ENCODE results near the gene NIT1. TPM values are rescaled to one million over a fixed set of nuclear protein-coding genes. Genes with fewer than 3 reads are reported as not detected.
"Not testable (repeated sequence)": the region's sequence is repeated elsewhere in the genome, so short reads cannot be mapped to it uniquely, and the experiment has no call there.

Gene NIT1
- total RNA-seq, 1 donor from 2014 or later: 34.2 TPM

DNA sequence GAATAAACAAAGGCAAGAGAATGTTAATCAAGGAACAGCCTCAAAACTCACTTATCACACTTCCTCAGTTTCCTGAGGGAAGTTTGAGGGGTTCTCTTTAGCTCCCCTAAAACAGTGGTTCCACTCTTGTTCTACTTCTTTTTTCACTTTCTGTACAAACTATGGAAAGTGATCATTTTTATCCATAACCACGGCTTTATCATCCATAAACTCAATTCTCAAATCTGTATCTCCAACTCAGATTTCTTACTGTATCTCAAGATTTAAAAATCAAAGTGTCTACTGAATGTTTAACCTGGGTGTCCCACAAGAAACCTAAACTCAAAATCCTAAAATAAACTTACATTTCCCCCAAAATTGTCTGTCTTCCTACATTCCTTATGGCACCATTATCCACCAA, 4.0 kb upstream of the NIT1 start:
- no peak for DNase-seq (ENCODE audit: low read depth)
- TF ChIP-seq, protein P1, sequence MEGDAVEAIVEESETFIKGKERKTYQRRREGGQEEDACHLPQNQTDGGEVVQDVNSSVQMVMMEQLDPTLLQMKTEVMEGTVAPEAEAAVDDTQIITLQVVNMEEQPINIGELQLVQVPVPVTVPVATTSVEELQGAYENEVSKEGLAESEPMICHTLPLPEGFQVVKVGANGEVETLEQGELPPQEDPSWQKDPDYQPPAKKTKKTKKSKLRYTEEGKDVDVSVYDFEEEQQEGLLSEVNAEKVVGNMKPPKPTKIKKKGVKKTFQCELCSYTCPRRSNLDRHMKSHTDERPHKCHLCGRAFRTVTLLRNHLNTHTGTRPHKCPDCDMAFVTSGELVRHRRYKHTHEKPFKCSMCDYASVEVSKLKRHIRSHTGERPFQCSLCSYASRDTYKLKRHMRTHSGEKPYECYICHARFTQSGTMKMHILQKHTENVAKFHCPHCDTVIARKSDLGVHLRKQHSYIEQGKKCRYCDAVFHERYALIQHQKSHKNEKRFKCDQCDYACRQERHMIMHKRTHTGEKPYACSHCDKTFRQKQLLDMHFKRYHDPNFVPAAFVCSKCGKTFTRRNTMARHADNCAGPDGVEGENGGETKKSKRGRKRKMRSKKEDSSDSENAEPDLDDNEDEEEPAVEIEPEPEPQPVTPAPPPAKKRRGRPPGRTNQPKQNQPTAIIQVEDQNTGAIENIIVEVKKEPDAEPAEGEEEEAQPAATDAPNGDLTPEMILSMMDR (conservative IDR thresholded peaks at IDR 0.05; ENCODE audit: low read depth, low read length): no peak
- no peak overlapping the region for H3K4me3 ChIP-seq (ENCODE audit: low read depth, low read length)

DNA sequence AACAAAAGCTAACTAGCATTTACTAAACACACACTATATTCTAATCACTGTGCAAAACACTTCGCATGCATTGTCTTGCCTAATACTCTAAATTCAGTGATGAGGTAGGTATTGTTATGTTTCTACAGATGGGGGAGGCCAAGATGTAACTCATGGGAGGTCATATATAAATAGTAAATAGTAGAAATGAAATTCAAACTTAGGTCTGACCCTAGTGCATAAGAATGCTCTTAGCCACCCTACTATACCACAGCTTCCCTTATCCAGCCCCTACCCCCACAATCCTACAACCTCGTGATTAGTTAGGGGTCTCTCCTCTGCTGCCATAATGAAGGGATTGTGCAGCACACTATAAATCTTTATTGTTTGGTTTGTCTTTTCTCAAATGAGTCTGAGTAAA, 3.3 kb upstream of the NIT1 start:
- no peak overlapping the region for H3K4me3 ChIP-seq (ENCODE audit: low read depth, low read length)
- TF ChIP-seq, protein P1 (conservative IDR thresholded peaks at IDR 0.05; ENCODE audit: low read depth, low read length): no peak
- no peak for DNase-seq (ENCODE audit: low read depth)

DNA sequence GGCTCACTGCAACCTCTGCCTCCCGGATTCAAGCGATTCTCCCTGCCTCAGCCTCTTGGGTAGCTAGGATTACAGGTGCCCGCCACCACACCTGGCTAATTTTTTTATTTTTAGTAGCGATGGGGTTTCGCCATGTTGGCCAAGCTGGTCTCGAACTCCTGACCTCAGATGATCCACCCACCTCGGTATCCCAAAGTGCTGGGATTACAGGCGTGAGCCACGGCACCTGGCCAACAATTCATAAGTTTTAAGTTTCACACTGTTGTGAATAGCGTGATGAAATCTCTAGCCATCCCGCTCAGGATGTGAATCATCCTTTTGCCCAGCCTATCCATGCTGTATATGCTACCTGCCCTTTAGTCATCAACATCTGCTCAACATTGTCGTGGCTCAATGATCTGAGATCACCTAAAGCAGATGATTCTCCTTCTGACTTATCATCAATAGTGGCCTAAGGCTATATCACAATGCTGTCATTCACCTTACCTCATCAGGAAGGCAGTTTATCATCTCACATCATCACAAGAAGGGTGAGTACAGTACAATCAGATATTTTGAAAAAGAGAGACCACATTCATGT, 2.7 kb upstream of the NIT1 start:
- TF ChIP-seq, protein P1 (conservative IDR thresholded peaks at IDR 0.05; ENCODE audit: low read depth, low read length): no peak
- DNase-seq (ENCODE audit: low read depth): peak; percentile 86
- no peak overlapping the region for H3K4me3 ChIP-seq (ENCODE audit: low read depth, low read length)

DNA sequence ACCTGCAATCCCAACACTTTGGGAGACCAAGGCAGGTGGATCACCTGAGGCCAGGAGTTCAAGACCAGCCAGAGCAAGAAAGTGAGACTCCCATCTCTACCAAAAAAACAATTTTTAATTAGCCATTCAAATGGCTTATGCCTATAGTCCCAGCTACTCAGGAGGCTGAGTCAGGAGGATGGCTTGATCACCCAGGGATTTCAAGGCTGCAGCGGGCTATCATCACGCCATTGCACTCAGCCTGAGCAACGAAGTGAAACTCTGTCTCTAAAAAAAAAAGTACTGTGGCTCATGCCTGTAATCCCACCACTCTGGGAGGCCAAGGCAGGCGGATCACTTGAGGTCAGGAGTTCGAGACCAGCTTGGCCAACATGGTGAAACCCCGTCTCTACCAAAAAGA, 1.9 kb upstream of the NIT1 start:
- not testable (repeated sequence) for H3K4me3 ChIP-seq (ENCODE audit: low read depth, low read length); DNase-seq (ENCODE audit: low read depth)

DNA sequence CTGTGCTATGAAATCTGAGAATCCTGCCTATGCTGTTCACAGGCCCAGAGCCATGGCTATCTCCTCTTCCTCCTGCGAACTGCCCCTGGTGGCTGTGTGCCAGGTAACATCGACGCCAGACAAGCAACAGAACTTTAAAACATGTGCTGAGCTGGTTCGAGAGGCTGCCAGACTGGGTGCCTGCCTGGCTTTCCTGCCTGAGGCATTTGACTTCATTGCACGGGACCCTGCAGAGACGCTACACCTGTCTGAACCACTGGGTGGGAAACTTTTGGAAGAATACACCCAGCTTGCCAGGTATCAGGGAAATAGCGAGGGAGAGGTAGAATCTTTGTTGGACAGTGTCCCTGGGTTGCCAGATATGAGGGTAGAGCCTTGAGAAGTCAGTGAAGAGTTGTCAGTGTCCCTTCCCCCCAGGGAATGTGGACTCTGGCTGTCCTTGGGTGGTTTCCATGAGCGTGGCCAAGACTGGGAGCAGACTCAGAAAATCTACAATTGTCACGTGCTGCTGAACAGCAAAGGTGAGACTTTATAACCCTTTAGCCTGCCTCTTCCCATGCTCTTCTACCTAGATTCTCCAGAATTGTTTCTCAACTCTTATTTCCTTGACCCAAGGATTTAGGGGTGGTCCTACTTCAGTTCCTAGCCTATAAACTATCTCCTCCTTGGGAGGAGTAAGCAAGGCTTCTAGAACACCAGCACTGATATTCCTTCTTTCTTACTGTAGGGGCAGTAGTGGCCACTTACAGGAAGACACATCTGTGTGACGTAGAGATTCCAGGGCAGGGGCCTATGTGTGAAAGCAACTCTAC, 1.4 kb downstream of the NIT1 start:
- DNase-seq (ENCODE audit: low read depth): peak; percentile 71
- TF ChIP-seq, protein P1 (conservative IDR thresholded peaks at IDR 0.05; ENCODE audit: low read depth, low read length): peak; percentile 54
- peak overlapping the region; percentile 86 for H3K4me3 ChIP-seq (ENCODE audit: low read depth, low read length)

DNA sequence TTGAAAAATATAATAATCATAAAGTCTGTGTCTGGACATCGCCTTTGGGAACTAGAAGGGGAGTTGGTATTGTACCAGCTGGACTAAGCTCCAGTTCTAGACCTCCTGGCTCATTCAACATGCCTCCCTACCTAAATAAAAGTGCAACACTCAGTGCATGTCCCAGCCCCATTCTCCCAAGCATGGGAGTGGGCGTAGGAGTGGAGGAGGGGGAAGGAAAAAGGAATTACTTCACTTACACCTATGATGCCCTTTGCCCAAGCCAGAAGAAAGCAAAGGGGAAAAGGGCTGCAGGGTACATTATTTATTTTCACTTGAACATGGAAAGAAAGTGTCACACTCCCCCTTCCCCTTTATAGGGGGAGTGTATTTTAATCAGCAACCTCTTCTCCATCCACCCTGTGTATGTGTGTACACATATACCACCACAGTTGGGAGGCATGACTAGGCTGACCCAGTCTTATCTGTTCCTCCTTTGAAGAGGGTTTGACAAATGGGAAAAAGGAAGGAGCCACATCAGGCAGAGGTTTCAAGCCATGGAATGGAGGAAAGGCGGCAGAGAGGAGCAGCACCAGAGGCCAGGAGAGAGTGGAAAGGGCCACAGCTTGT, 3.2 kb downstream of the NIT1 start:
- TF ChIP-seq, protein P1 (conservative IDR thresholded peaks at IDR 0.05; ENCODE audit: low read depth, low read length): no peak
- no peak overlapping the region for H3K4me3 ChIP-seq (ENCODE audit: low read depth, low read length)
- no peak for DNase-seq (ENCODE audit: low read depth)

DNA sequence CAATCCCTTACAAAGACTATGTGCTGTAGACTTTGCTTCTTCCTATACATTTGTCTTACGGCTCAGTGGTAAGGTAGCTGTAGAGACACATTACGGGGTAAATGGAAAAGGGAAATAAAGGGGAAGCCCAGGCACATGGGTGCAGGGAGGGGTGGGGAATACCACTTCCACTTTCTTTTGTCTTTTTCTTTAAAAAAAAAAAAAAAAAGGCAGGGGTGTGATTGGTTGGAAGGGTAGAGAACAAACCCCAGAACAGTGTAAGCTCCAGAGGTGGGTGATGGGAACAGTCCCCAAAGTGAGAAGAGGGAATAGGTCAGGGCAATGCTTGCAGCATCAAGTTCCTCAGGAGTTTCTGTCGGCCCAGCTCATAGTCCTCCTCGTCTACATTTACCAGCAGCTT, 3.9 kb downstream of the NIT1 start:
- H3K4me3 ChIP-seq (ENCODE audit: low read depth, low read length): no peak overlapping the region
- DNase-seq (ENCODE audit: low read depth): no peak
- TF ChIP-seq, protein P1 (conservative IDR thresholded peaks at IDR 0.05; ENCODE audit: low read depth, low read length): no peak

All from epithelial cell of proximal tubule (primary cell).